ENCODE data around the gene MS4A5.
"Not testable (repeated sequence)": the region's sequence is repeated elsewhere in the genome, so short reads cannot be mapped to it uniquely, and the experiment has no call there.

Gene MS4A5

GRCh38 chr11:60429272-60429671 is at the start of gene MS4A5:
MS4A5 (plus strand) TSS chr11:60429572; CDS start chr11:60429675, 103 bp downstream.
- no peak for DNase-seq (ENCODE audit: low read depth)

GRCh38 chr11:60389279-60389910 is 40.0 kb upstream of the MS4A5 start:
- no peak for DNase-seq (ENCODE audit: low read depth)

DNA sequence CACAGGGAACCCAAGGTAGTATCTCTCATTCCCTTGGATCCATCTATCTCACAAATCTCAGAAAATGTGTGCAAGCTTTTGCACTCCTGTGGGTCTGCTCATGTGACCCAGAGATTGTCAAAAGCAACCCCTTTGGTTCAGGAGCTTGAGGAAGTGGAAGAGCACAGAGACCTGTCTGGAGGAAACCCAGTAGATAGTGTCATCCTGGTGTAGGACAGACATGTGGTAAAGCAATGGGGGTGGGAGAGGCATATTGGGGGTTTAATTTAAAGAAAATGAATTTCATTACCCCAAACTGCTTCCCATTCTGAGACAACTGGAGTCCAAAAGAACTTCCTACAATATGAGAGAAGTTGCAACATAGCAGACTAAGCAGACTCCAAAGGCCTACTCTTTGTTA is 39.0 kb upstream of the MS4A5 start:
- no peak for DNase-seq (ENCODE audit: low read depth)

- DNase-seq (ENCODE audit: low read depth), result no peak
These were observed 37.0 kb upstream of the MS4A5 start for GRCh38 chr11:60392361-60392760.

- no peak for DNase-seq (ENCODE audit: low read depth)
These were observed 36.4 kb upstream of the MS4A5 start for GRCh38 chr11:60393016-60393415.

GRCh38 chr11:60394666-60395380 is 34.5 kb upstream of the MS4A5 start:
- no peak for DNase-seq (ENCODE audit: low read depth)

DNA sequence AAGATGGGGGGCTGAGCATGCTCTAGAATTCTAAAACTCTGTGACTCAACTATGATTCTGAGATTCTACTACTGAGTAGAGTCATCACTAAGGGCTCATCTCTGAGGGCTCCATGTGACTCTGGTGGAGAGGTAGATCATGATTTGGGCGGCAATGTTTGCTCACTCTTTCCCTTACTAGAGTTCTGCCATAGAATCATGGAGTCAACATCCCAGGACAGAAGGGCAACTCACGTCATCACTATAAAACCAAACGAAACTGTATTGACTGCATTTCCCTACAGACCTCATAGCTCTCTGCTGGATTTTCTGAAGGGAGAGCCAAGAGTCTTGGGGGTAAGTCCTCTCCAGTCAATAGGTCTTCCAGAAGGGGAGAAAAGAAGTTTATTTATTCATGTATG is 33.0 kb upstream of the MS4A5 start, which contains the start of gene MS4A14:
Gene MS4A14 (plus strand): TSS at position 78 of the 400 bp plus-strand sequence. CDS start 120 bp downstream, at position 198.
- DNase-seq (ENCODE audit: low read depth), result no peak

- DNase-seq (ENCODE audit: low read depth), result no peak
These were observed 32.6 kb upstream of the MS4A5 start for GRCh38 chr11:60396799-60397198.

DNA sequence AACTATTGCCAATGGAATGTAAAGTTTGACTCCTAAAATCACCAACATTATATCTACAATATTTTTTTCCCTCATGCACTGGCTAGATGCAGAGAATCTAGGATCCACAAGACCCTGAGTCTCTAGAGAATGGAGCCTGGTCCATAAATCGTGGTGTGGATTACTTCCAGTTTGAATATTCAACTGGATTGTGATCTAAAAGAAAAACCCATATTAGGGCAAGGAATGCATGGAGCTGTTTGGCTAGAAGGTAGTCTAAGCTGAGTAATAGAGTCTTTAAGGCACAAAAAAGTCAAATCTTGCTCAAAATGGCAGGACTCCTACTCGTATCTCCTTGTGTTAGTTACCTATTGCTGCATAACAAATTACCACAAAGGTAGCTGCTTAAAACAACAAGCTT is 9.4 kb upstream of the MS4A5 start:
- no peak for DNase-seq (ENCODE audit: low read depth)

- no peak for DNase-seq (ENCODE audit: low read depth)
These were observed 6.8 kb upstream of the MS4A5 start for GRCh38 chr11:60422609-60423008.

DNA sequence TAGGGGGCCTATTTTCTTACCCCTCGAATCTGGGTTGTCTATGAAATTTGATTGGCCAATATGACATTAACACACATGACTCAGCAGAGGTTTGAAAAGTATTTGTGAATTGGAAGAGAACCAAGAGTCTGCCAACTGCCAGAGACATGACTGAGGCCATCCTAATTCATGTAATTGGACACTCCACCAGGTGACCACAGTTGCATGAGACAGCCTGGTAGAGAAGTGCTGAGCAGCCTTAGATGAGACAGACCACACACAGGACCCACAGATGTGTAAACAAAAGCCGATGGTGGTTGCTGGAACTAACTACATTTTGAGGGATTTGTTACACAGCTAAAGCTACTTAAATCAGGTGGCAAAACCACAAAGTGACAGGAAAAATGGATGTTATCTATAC is 855 bp upstream of the MS4A5 start:
- no peak for DNase-seq (ENCODE audit: low read depth)

GRCh38 chr11:60431251-60431650 is 1.9 kb downstream of the MS4A5 start:
- DNase-seq (ENCODE audit: low read depth), result no peak

DNA sequence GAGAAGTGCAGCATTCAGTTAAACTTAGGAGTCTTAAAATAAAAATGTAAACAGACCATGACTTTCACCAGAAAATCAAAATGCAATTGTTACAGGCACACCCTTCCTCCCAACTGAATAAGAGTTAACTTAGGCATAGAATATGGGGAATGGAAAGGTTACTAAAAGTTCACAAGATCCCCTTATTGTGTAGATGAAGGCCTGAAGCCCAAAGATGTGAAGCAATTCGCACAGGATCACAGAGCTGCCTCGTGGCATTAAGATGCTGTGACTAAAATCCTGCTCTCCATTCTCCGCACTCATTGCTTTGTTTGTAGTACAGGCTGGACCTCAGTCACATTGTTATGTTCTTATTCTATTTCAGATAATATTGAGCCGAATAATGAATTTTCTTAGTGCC is 4.0 kb downstream of the MS4A5 start:
- no peak for DNase-seq (ENCODE audit: low read depth)

DNA sequence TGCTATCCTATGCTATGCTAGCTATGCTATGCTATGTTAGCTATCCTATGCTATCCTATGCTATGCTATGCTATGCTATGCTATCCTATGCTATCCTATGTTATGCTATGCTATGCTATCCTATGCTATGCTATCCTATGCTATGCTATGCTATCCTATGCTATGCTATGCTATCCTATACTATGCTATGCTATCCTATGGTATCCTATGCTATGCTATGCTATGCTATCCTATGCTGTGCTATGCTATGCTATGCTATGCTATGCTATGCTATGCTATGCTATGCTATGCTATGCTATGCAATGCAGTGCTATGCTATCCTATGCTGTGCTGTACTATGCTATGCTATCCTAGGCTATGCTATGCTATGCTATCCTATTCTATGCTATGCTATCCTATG is 17.7 kb downstream of the MS4A5 start:
- DNase-seq (ENCODE audit: low read depth), result no peak

DNA sequence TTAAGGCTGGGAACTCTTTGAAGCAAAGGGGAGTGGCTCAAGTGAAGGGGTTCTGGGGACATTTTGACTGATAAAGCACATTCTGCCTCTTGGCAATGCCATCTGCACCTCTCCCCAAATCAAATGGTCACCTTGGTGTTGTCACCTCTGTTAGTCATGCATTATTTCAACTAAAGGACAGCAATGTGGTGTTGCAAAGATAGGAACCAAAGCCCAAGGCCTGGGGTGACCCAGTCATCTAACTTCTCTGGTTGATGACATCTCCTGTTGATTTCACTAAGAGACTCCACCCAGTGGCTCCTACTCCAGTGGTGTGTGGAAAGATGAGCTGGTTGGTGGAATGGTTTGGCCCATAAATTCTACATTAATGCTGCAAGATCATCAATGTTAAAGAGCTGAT is 18.5 kb downstream of the MS4A5 start:
- DNase-seq (ENCODE audit: low read depth), result no peak

DNA sequence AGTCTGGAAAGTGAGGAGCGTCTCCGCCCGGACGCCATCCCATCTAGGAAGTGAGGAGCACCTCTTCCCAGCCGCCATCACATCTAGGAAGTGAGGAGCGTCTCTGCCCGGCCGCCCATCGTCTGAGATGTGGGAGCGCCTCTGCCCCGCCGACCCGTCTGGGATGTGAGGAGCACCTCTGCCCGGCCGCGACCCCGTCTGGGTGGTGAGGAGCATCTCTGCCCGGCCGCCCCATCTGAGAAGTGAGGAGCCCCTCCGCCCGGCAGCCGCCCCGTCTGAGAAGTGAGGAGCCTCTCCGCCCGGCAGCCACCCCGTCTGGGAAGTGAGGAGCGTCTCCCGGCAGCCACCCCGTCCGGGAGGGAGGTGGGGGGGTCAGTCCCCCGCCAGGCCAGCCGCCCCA is 21.8 kb downstream of the MS4A5 start:
- not testable (repeated sequence) for DNase-seq (ENCODE audit: low read depth)

DNA sequence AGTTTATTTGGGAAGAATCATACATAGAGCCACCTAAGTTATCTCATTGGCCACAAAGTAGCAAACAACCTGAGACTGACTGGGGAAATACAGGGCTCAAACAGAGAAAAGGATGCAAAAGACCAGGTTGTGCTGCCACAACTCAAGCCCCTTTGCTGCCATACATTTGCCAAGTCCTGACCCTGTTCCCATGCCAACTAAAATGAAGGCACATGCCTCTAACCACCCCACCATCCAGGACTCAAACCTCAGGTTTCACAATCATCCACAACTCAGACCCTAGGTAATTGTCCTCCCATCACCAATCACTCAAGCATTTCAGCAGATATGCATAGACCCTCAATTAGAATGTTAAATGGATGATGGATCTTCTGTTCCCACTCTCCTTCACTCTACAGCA is 24.8 kb downstream of the MS4A5 start:
- DNase-seq (ENCODE audit: low read depth), result no peak

- no peak for DNase-seq (ENCODE audit: low read depth)
These were observed 26.2 kb downstream of the MS4A5 start, which contains the start of gene MS4A1 for GRCh38 chr11:60455531-60456042. MS4A1 (plus strand) TSS chr11:60455847; CDS start chr11:60462375, 6,528 bp downstream.

DNA sequence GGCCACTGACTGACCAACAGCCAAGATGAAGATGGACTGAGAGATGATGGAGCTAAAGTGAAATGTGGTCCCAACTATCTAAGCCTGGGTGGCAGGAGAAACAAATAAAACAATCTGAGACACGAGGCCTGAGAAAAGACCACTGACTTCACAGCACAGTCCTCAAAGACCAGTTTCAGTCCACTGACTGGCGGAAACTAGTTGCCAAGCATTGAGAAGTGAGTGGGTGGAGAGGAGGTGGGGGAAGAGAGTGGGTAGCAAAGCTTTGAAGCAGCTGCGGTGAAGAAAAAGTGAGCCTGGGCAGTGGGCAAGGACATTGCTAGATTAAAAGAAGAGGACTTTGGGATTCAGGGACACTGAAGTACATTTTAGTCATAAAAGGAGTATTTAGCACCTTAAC is 28.2 kb downstream of the MS4A5 start:
- no peak for DNase-seq (ENCODE audit: low read depth)

- DNase-seq (ENCODE audit: low read depth), result no peak
These were observed 30.0 kb downstream of the MS4A5 start for GRCh38 chr11:60459345-60459744.

- DNase-seq (ENCODE audit: low read depth), result no peak
These were observed 39.5 kb downstream of the MS4A5 start for GRCh38 chr11:60468829-60469228.

DNA sequence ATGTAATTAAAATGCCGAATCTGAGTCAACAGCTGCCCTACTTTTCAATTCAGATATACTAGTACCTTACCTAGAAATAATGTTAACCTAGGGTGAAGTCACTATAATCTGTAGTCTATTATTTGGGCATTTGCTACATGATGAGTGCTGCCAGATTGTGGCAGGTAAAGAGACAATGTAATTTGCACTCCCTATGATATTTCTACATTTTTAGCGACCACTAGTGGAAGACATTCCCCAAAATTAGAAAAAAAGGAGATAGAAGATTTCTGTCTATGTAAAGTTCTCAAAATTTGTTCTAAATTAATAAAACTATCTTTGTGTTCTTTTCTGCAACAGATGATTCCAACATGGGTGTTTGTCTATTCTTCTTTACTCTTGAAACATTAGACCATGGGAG is 40.4 kb downstream of the MS4A5 start:
- no peak for DNase-seq (ENCODE audit: low read depth)

DNA sequence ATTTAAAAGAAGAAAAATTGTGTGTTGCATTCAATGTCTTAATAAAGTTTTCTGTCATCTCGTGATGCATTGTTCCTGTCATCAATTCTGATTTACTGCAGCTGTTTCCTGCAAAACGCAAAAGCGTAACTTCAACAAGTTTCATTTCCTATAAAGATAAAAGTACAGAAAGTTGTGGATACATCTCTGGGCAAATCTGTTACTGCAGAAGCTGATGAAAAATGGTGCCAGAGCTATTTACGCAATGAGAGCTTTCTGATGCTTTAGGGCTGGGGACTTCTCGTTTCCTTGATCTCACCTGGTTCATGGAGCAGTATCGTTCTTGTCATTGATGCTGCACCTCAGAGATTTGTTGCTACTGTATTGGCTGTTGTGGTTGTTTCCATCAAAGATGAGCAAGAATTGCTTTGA is 47.7 kb downstream of the MS4A5 start:
- DNase-seq (ENCODE audit: low read depth), result no peak
